BLaER1 treated with 17β-estradiol and CSF1 and Interleukin-3, amounts not matched to agents 10 nM and 100 nM (cell line): ENCODE measurements around the gene VAX1.
A peak's percentile ranks its signal among the peaks of the same experiment; 100 is the strongest.

ENCODE experiments used
- H3K27ac ChIP-seq, 11 experiments: shearing (Covaris generic); formaldehyde crosslinking; 2 replicates each; pipeline ENCODE4 v1.8.1; 2022
- H3K27me3 ChIP-seq, 11 experiments: shearing (Covaris generic); formaldehyde crosslinking; 2 replicates each; pipeline ENCODE4 v1.8.1; 2022
- H3K36me3 ChIP-seq, 11 experiments: shearing (Covaris generic); formaldehyde crosslinking; 2 replicates each; pipeline ENCODE4 v1.8.1; 2022
- H3K4me1 ChIP-seq, 10 experiments: shearing (Covaris generic); formaldehyde crosslinking; 2 replicates each; pipeline ENCODE4 v1.8.1; 2022
- H3K4me2 ChIP-seq, 11 experiments: shearing (Covaris generic); formaldehyde crosslinking; 2 replicates each; pipeline ENCODE4 v1.8.1; 2022
- H3K4me3 ChIP-seq, 10 experiments: shearing (Covaris generic); formaldehyde crosslinking; 2 replicates each; pipeline ENCODE4 v1.8.1; 2022
- H3K9ac ChIP-seq, 11 experiments: shearing (Covaris generic); formaldehyde crosslinking; 2 replicates each; pipeline ENCODE4 v1.8.1; 2022
- H3K9me3 ChIP-seq, 11 experiments: shearing (Covaris generic); formaldehyde crosslinking; replicated peaks in 1 of 11; 2 replicates each; pipeline ENCODE4 v1.8.1; 2022
- H4K20me1 ChIP-seq, 11 experiments: shearing (Covaris generic); formaldehyde crosslinking; 2 replicates each; pipeline ENCODE4 v1.8.1; 2022
- Cebpa-rat ChIP-seq, 11 experiments: shearing (Covaris generic); IDR thresholded peaks; 2 replicates each; pipeline ENCODE4 v1.8.1; 2022

The VAX1 gene

GRCh38 chr10:117138838-117139580 lies 939 bp upstream of the VAX1 start:
- Histone ChIP-seq H4K20me1 (no peaks in the 10 kb centered on the region), H3K4me3 (no peak overlapping the region), H3K9ac (no peak overlapping the region), H3K9me3 (peaks cover 54 to 64% (median 61%) of the 10 kb centered on the region in 11 experiments), H3K27ac (no peak overlapping the region), H3K4me1 (no peaks in the 10 kb centered on the region), H3K4me2 (no peak overlapping the region), H3K27me3 (peaks cover 12 to 27% (median 15%) of the 10 kb centered on the region in 11 experiments), H3K36me3 (peaks cover 0 to 1% (median 0%) of the 10 kb centered on the region in 11 experiments; a peak in 1 of 22 replicates)
- TF ChIP-seq Cebpa-rat (IDR thresholded peaks at IDR 0.05), result no peak

DNA sequence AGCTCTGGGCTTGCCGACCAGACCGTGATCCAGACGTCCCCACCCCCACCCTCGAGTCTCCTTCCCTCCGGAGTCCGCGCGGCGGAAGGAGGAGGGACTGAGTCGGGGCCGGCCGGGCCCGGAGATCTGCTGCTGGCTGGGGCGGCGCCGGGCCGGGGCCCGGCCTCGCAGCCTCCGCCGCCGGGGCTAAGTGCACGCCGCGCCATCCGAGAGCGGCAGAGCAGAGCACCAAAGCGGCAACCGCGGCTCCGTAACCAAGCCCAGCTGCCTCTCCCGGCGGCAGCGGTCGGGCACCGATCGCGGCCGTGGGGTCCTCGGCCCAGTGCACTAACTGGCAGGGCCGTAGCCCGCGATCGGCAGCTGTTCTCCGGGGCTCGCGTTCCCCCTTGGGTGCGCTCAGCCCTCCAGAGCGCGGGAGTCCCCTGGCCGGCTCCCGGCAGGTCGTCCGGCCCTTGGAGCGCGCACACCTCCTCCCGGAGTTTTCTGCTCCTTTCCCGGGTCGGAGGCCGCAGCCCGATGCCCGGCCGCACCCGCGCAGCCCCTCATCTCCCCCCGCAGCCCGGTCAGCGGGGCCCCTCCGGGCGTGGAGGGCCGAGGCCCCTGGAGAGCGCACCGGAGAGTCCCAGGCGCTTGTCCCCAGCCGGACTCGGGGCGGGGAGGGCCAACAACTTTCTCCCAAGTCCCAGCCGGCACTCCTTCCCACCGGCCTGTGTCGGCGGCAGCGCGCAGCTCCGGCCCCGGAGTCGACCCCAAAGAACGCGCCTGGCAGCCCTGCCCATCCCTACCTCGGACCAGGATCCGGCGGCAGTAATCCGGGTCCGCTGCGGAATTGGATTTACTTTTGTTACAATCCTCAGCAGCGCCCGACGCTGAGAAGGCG lies 799 bp downstream of the VAX1 start:
- no peak overlapping the region for H3K27ac ChIP-seq
- no peak overlapping the region for H3K4me2 ChIP-seq
- peaks cover 0 to 7% (median 0%) of the 10 kb centered on the region in 11 experiments; a peak in 2 of 22 replicates for H3K36me3 ChIP-seq
- H3K9ac ChIP-seq, result no peak overlapping the region
- no peaks in the 10 kb centered on the region for H4K20me1 ChIP-seq
- peaks cover 29 to 45% (median 33%) of the 10 kb centered on the region in 11 experiments for H3K27me3 ChIP-seq
- TF ChIP-seq Cebpa-rat (IDR thresholded peaks at IDR 0.05), result no peak
- H3K4me3 ChIP-seq, result no peak overlapping the region; a peak in 1 of 20 replicates
- peaks cover 71 to 81% (median 78%) of the 10 kb centered on the region in 11 experiments for H3K9me3 ChIP-seq
- no peaks in the 10 kb centered on the region for H3K4me1 ChIP-seq

GRCh38 chr10:117136391-117136975 lies 1.6 kb downstream of the VAX1 start:
- H3K4me3 ChIP-seq, result no peak overlapping the region
- no peaks in the 10 kb centered on the region for H3K4me1 ChIP-seq
- H3K4me2 ChIP-seq, result no peak overlapping the region
- H3K27me3 ChIP-seq, result peaks cover 37 to 53% (median 41%) of the 10 kb centered on the region in 11 experiments
- H4K20me1 ChIP-seq, result no peaks in the 10 kb centered on the region; a peak in 1 of 22 replicates
- H3K9me3 ChIP-seq, result peaks cover 79 to 89% (median 86%) of the 10 kb centered on the region in 11 experiments
- no peak overlapping the region for H3K9ac ChIP-seq
- H3K36me3 ChIP-seq, result peaks cover 0 to 7% (median 0%) of the 10 kb centered on the region in 11 experiments; a peak in 2 of 22 replicates
- no peak for TF ChIP-seq Cebpa-rat (IDR thresholded peaks at IDR 0.05)
- H3K27ac ChIP-seq, result no peak overlapping the region

DNA sequence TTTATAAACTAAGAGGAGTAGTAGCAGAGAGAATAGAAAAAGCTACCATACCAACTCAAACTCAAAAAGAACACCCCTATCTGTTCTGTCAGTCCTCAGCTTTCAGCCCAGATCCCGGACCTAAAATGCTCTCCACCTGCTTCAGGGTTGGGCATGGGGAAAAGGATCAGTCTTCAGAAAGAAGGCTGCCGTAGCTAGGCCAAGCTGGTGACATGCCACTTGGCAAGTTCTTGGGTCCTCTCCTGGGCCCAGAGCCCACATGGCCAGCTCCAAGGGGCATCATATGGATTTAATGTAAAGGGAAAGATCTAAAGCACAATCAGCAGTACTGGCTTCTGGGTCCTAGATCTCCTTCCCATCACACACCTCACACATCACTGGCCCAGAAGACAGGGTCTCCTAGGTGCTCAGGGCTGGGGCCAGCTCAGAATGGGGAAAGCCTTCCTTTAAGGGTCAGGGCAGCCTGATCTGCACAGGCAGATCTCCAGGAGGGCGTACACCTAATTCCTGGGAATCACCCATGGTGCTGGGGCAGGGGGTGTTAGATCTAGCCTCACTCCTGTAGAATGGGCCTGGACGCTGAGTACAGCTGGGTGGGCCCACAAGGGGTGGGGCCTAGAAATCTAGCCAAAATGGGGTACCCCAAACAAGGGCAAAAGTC lies 2.5 kb downstream of the VAX1 start:
- Histone ChIP-seq H3K36me3 (peaks cover 0 to 7% (median 0%) of the 10 kb centered on the region in 11 experiments; a peak in 2 of 22 replicates), H3K27me3 (peaks cover 46 to 61% (median 49%) of the 10 kb centered on the region in 11 experiments), H3K4me1 (no peaks in the 10 kb centered on the region; a peak in 1 of 20 replicates), H3K4me2 (no peak overlapping the region), H3K4me3 (no peak overlapping the region), H3K9me3 (peaks cover 85 to 97% (median 93%) of the 10 kb centered on the region in 11 experiments), H3K9ac (no peak overlapping the region), H3K27ac (no peak overlapping the region), H4K20me1 (no peaks in the 10 kb centered on the region; a peak in 1 of 22 replicates)
- TF ChIP-seq Cebpa-rat (IDR thresholded peaks at IDR 0.05), result no peak

GRCh38 chr10:117135026-117135372 lies 3.1 kb downstream of the VAX1 start:
- H3K4me2 ChIP-seq, result no peak overlapping the region
- TF ChIP-seq Cebpa-rat (IDR thresholded peaks at IDR 0.05), result no peak
- H4K20me1 ChIP-seq, result no peaks in the 10 kb centered on the region; a peak in 1 of 22 replicates
- no peak overlapping the region for H3K9ac ChIP-seq
- no peak overlapping the region for H3K4me3 ChIP-seq
- H3K4me1 ChIP-seq, result no peaks in the 10 kb centered on the region; a peak in 1 of 20 replicates
- H3K9me3 ChIP-seq, result peaks cover 79 to 92% (median 88%) of the 10 kb centered on the region in 11 experiments
- H3K36me3 ChIP-seq, result peaks cover 0 to 7% (median 0%) of the 10 kb centered on the region in 11 experiments; a peak in 2 of 22 replicates
- H3K27me3 ChIP-seq, result peaks cover 52 to 68% (median 56%) of the 10 kb centered on the region in 11 experiments
- H3K27ac ChIP-seq, result no peak overlapping the region

DNA sequence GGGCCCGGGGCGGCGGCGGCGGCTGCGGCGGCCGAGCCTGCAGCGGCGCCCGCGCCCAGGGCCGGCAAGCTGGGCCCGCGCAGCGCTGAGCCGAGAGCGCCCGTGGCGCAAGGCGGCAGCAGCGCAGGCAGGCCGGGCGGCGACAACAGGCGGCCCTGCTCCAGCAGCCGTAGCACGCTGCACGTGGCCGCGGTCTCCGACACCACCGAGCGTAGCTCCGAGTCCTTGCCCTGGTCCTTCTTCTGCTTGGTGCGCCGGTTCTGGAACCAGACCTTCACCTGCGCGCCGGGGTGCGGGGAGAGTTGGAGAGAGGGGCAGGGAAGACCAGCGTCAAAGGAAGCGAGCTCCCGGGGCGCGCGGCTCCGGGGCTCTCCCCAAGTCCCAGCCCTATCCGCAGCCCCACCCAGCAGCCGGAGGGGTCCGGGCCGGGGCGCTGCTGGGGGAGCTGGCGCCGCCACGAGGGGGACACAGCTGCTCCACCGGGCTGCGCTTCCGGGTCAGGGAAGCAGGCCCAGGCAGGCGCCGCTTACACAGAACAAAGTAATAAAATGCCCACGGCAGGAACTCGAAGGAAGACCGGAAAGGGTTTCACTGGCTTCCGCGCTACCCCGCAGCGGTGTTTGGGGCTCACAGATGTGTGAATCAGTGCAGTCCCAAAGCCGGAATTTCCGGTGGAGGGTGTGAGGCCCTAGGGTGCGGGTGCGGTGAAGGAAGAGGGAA lies 3.6 kb downstream of the VAX1 start:
- Histone ChIP-seq H4K20me1 (no peaks in the 10 kb centered on the region; a peak in 1 of 22 replicates), H3K9ac (no peak overlapping the region), H3K4me2 (no peak overlapping the region), H3K27me3 (peaks cover 56 to 73% (median 60%) of the 10 kb centered on the region in 11 experiments), H3K9me3 (peaks cover 75 to 88% (median 84%) of the 10 kb centered on the region in 11 experiments), H3K27ac (no peak overlapping the region), H3K36me3 (peaks cover 0 to 7% (median 0%) of the 10 kb centered on the region in 11 experiments; a peak in 2 of 22 replicates), H3K4me1 (no peaks in the 10 kb centered on the region; a peak in 1 of 20 replicates), H3K4me3 (no peak overlapping the region)
- no peak for TF ChIP-seq Cebpa-rat (IDR thresholded peaks at IDR 0.05)

DNA sequence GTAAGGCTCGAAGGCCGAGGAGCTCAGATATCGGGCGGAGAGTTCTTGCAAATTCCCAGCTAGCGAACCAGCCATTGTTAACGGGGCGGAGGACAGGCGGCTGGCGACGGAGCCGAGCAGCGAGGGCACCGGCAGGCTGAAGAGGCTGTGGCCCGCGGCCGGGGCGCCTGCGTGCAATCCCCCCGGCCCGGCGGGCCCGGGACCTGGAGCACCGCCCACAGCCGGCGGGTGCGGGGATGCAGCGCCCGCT lies 4.1 kb downstream of the VAX1 start:
- peaks cover 56 to 76% (median 63%) of the 10 kb centered on the region in 11 experiments for H3K27me3 ChIP-seq

More for the DNA sequence above, 4.1 kb downstream of the VAX1 start:
- peaks cover 0 to 7% (median 0%) of the 10 kb centered on the region in 11 experiments; a peak in 2 of 22 replicates for H3K36me3 ChIP-seq
- H3K4me1 ChIP-seq, result no peaks in the 10 kb centered on the region; a peak in 1 of 20 replicates
- peaks cover 75 to 84% (median 81%) of the 10 kb centered on the region in 11 experiments for H3K9me3 ChIP-seq
- no peak overlapping the region for H3K27ac ChIP-seq
- no peaks in the 10 kb centered on the region; a peak in 1 of 22 replicates for H4K20me1 ChIP-seq
- no peak overlapping the region for H3K4me2 ChIP-seq
- H3K4me3 ChIP-seq, result peak overlapping the region in 1 of 10 experiments; percentile 12; a peak in 2 of 20 replicates
- no peak overlapping the region for H3K9ac ChIP-seq
- no peak for TF ChIP-seq Cebpa-rat (IDR thresholded peaks at IDR 0.05)
